Liver (tissue), 9 donors: Measurements from ENCODE around the gene ZNF610. TPM values are rescaled to one million over a fixed set of nuclear protein-coding genes. Genes with fewer than 3 reads are reported as not detected.
A peak's percentile ranks its signal among the peaks of the same experiment; 100 is the strongest.

Experiments used
- DNase-seq: peaks from one replicate; pipeline ENCODE4 v3.0.0-alpha.2; 2017; ENCODE audit warnings: low spot score
- H3K27ac ChIP-seq, 2 donors: one replicate each; pipeline ENCODE4 v1.7.0; 2013; ENCODE audit warnings: inconsistent platforms in 2 of 2, low read length in 2 of 2, control low read depth in 1 of 2, low read depth in 1 of 2, mild to moderate bottlenecking in 1 of 2
- H3K27me3 ChIP-seq, 4 donors: one replicate each; pipeline versions ENCODE4 v1.6.1 to v1.7.0; 2013; ENCODE audit warnings: low read length in 3 of 4, inconsistent platforms in 1 of 4, mild to moderate bottlenecking in 1 of 4, moderate library complexity in 1 of 4; ENCODE audit not compliant: control insufficient read depth in 4 of 4, insufficient read depth in 4 of 4
- H3K36me3 ChIP-seq, 4 donors: one replicate each; pipeline versions ENCODE4 v1.6.1 to v1.7.0; 2013; ENCODE audit warnings: low read length in 3 of 4, mild to moderate bottlenecking in 3 of 4, low read depth in 1 of 4, moderate library complexity in 1 of 4; ENCODE audit not compliant: control insufficient read depth in 4 of 4, insufficient read depth in 3 of 4
- H3K4me1 ChIP-seq, 4 donors: one replicate each; pipeline versions ENCODE4 v1.6.1 to v1.7.0; 2013; ENCODE audit warnings: low read length in 3 of 4, mild to moderate bottlenecking in 3 of 4, moderate library complexity in 1 of 4; ENCODE audit not compliant: control insufficient read depth in 4 of 4, insufficient read depth in 4 of 4
- H3K4me3 ChIP-seq, 3 donors: one replicate each; pipeline versions ENCODE4 v1.6.1 to v1.7.0; 2013; ENCODE audit warnings: low read length in 3 of 3, control low read depth in 1 of 3, low read depth in 1 of 3, mild to moderate bottlenecking in 1 of 3
- H3K9ac ChIP-seq, 2 donors: one replicate each; pipeline ENCODE4 v1.7.0; 2013; ENCODE audit warnings: low read length in 2 of 2, mild to moderate bottlenecking in 2 of 2, moderate library complexity in 2 of 2, control low read depth in 1 of 2, low read depth in 1 of 2
- H3K9me3 ChIP-seq, 4 donors: one replicate each; pipeline versions ENCODE4 v1.6.1 to v1.7.0; 2013; ENCODE audit warnings: low read length in 3 of 4; ENCODE audit not compliant: control insufficient read depth in 4 of 4
- EGR1 ChIP-seq, 2 donors: IDR thresholded peaks; 2 replicates each; pipeline ENCODE4 v1.6.1; 2016 to 2018; ENCODE audit warnings: antibody characterized with exemption in 2 of 2, low read depth in 2 of 2
- FOXA2 ChIP-seq: IDR thresholded peaks from 2 replicates; pipeline ENCODE4 v1.6.1; 2016; ENCODE audit warnings: antibody characterized with exemption
- GABPA ChIP-seq, 2 donors: IDR thresholded peaks in 1 of 2; conservative IDR thresholded peaks in 1 of 2; 2 replicates each; pipeline ENCODE4 v1.6.1; 2016; ENCODE audit warnings: antibody characterized with exemption in 2 of 2, mild to moderate bottlenecking in 1 of 2, moderate library complexity in 1 of 2
- HNF4A ChIP-seq, 2 donors: conservative IDR thresholded peaks; 2 replicates each; pipeline ENCODE4 v1.6.1; 2016; ENCODE audit warnings: antibody characterized with exemption in 2 of 2, mild to moderate bottlenecking in 2 of 2
- HNF4G ChIP-seq: IDR thresholded peaks from 2 replicates; pipeline ENCODE4 v1.6.1; 2016; ENCODE audit warnings: antibody characterized with exemption
- NR2F2 ChIP-seq: IDR thresholded peaks from 2 replicates; pipeline ENCODE4 v1.6.1; 2016; ENCODE audit warnings: antibody characterized with exemption
- RAD21 ChIP-seq, 2 donors: IDR thresholded peaks; 2 replicates each; pipeline ENCODE4 v1.6.1; 2016; ENCODE audit warnings: antibody characterized with exemption in 2 of 2, mild to moderate bottlenecking in 2 of 2
- RXRA ChIP-seq, 2 donors: IDR thresholded peaks; 2 replicates each; pipeline ENCODE4 v1.6.1; 2017 to 2018; ENCODE audit warnings: antibody characterized with exemption in 2 of 2, mild to moderate bottlenecking in 1 of 2
- TAF1 ChIP-seq: conservative IDR thresholded peaks from 2 replicates; pipeline ENCODE4 v1.6.1; 2016; ENCODE audit warnings: antibody characterized with exemption, mild to moderate bottlenecking
- WGBS: extraction: QIAGEN DNeasy Blood & Tissue Kit; methylation state at CpG from one replicate; pipeline ENCODE4 v1.1.7; 2013; 5-methylcytosine and 5-hydroxymethylcytosine counted together
- polyA plus RNA-seq, 2 donors: library from polyadenylated mRNA; stranded (reverse) in 1 of 2; unstranded in 1 of 2; fragments of 200-250 nt in 1 of 2; fragments of >200 nt in 1 of 2; fragmentation: Nextera tagmentation in 1 of 2; extraction: Ambion mirVana in 1 of 2; gene quantifications; one replicate each; pipeline versions ENCODE4 v1.2.1 to v1.2.3, GENCODE V29; 2013 to 2015
- total RNA-seq, 2 donors: library from RNA; depleted of rRNA; stranded (reverse); fragments of >200 nt; gene quantifications; one replicate each; pipeline ENCODE4 v1.2.3, GENCODE V29; 2014
- TF ChIP-seq, protein P1 (sequence below): IDR thresholded peaks from 2 replicates; pipeline ENCODE4 v1.6.1; 2016; ENCODE audit warnings: antibody characterized with exemption
- TF ChIP-seq, protein P2 (sequence below): IDR thresholded peaks from 2 replicates; pipeline ENCODE4 v1.6.1; 2016; ENCODE audit warnings: antibody characterized with exemption, mild to moderate bottlenecking
- TF ChIP-seq, protein P3 (sequence below): IDR thresholded peaks from 2 replicates; pipeline ENCODE4 v1.6.1; 2016; ENCODE audit warnings: antibody characterized with exemption
- donor health status: healthy.
- donor health status: healthy.
- donor health status: healthy.
- donor health status: healthy.
- donor health status: healthy.

The ZNF610 gene
- total and polyA plus RNA-seq, 4 donors = 0.08 to 0.89 (median 0.23) TPM

DNA sequence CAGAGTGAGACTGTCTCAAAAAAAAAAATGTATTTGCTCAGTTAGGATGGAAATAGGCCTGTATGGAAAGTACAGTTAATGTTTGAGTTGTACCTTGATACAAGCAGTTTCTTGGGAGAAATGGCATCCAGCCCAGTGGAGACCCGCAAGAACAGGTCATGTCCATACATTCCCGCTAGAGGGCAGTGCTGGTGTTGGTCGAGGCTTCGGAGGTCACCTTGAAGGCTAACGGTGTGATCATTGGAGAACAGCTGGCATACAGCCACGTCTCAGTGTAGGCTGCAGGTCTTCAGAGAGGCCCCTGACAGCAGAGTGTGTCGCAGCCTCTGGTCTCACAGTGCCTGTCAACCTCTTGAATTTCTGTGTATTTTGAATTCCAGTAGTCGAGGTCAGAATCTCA is 7.5 kb downstream of the ZNF610 start:
- H3K4me1 ChIP-seq = no peaks in the 10 kb centered on the region
- 34% methylated on average over 8 of the region's 8 CpGs for WGBS
- peak; percentile 51 for DNase-seq
- no peak overlapping the region for H3K9ac ChIP-seq
- no peak overlapping the region for H3K27ac ChIP-seq
- H3K27me3 ChIP-seq = no peaks in the 10 kb centered on the region
- H3K36me3 ChIP-seq = peaks cover 0 to 3% (median 0%) of the 10 kb centered on the region in 4 donors
- peaks cover 5 to 42% (median 15%) of the 10 kb centered on the region in 4 donors for H3K9me3 ChIP-seq
- TF ChIP-seq GABPA (IDR thresholded peaks at IDR 0.05 in 1 of 2, conservative IDR thresholded peaks at IDR 0.05 in 1 of 2) (no peak), RAD21 (IDR thresholded peaks at IDR 0.05) (peak in 1 of 2 donors; percentile 45)
- peak overlapping the region in 1 of 3 donors; percentile 37 for H3K4me3 ChIP-seq

DNA sequence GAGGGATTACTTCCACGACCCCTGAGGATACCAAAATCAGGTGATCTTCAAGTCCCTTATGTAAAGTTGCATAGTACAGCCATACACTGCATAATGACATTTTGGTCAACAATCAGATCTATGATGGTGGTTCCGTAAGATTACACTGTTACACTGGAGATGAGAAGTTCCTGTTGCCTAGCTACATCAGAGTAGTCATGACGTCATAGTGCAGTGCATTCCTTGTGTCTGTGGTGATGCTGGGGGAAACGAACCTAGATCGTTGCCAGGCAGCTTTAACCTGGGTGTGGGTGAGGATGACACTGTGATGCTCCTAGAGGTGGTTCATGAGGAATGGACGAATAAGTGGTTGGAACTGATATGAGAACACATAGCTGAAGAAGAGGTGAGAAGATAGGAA is 9.1 kb downstream of the ZNF610 start:
- peaks cover 0 to 3% (median 0%) of the 10 kb centered on the region in 4 donors for H3K36me3 ChIP-seq
- no peak for DNase-seq
- peaks cover 1 to 41% (median 17%) of the 10 kb centered on the region in 4 donors for H3K9me3 ChIP-seq
- H3K4me1 ChIP-seq = no peaks in the 10 kb centered on the region
- H3K27me3 ChIP-seq = no peaks in the 10 kb centered on the region
- WGBS = 87% methylated on average over 6 of the region's 6 CpGs
- no peak overlapping the region for H3K4me3 ChIP-seq
- H3K9ac ChIP-seq = no peak overlapping the region
- H3K27ac ChIP-seq = no peak overlapping the region
- no peak for TF ChIP-seq HNF4G
- no peak for TF ChIP-seq HNF4A (conservative IDR thresholded peaks at IDR 0.05)
- no peak for TF ChIP-seq EGR1 (IDR thresholded peaks at IDR 0.05; ENCODE audit: low read depth in 2 of 2)
- TF ChIP-seq NR2F2 = no peak
- no peak for TF ChIP-seq RXRA (IDR thresholded peaks at IDR 0.05)
- TF ChIP-seq, protein P1, sequence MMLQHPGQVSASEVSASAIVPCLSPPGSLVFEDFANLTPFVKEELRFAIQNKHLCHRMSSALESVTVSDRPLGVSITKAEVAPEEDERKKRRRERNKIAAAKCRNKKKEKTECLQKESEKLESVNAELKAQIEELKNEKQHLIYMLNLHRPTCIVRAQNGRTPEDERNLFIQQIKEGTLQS = no peak
- TF ChIP-seq FOXA2 = no peak
- TF ChIP-seq, protein P2, sequence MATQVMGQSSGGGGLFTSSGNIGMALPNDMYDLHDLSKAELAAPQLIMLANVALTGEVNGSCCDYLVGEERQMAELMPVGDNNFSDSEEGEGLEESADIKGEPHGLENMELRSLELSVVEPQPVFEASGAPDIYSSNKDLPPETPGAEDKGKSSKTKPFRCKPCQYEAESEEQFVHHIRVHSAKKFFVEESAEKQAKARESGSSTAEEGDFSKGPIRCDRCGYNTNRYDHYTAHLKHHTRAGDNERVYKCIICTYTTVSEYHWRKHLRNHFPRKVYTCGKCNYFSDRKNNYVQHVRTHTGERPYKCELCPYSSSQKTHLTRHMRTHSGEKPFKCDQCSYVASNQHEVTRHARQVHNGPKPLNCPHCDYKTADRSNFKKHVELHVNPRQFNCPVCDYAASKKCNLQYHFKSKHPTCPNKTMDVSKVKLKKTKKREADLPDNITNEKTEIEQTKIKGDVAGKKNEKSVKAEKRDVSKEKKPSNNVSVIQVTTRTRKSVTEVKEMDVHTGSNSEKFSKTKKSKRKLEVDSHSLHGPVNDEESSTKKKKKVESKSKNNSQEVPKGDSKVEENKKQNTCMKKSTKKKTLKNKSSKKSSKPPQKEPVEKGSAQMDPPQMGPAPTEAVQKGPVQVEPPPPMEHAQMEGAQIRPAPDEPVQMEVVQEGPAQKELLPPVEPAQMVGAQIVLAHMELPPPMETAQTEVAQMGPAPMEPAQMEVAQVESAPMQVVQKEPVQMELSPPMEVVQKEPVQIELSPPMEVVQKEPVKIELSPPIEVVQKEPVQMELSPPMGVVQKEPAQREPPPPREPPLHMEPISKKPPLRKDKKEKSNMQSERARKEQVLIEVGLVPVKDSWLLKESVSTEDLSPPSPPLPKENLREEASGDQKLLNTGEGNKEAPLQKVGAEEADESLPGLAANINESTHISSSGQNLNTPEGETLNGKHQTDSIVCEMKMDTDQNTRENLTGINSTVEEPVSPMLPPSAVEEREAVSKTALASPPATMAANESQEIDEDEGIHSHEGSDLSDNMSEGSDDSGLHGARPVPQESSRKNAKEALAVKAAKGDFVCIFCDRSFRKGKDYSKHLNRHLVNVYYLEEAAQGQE = no peak
- TF ChIP-seq, protein P3, sequence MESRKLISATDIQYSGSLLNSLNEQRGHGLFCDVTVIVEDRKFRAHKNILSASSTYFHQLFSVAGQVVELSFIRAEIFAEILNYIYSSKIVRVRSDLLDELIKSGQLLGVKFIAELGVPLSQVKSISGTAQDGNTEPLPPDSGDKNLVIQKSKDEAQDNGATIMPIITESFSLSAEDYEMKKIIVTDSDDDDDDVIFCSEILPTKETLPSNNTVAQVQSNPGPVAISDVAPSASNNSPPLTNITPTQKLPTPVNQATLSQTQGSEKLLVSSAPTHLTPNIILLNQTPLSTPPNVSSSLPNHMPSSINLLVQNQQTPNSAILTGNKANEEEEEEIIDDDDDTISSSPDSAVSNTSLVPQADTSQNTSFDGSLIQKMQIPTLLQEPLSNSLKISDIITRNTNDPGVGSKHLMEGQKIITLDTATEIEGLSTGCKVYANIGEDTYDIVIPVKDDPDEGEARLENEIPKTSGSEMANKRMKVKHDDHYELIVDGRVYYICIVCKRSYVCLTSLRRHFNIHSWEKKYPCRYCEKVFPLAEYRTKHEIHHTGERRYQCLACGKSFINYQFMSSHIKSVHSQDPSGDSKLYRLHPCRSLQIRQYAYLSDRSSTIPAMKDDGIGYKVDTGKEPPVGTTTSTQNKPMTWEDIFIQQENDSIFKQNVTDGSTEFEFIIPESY = no peak
- TF ChIP-seq TAF1 = no peak

DNA sequence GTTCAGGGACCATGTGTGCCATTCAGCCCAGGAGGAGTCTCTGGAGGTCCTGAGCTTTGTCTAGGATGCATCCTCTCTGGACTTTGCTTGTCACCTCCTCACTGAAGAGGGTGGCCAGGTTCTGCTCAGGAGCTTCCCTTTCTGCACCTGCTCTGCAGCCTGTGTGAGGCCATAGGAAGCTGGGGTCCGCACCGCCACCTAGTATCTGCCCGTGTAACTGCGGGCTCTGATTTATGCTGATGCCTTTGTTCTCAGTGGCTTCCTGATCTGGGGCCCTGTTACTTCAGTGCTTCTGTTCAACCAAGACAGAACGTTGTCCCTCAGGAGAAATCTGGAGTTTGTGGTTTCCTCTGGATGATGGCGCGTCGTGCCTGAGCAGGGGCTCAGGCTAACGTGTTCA is 15.5 kb downstream of the ZNF610 start:
- DNase-seq = no peak
- peaks cover 7 to 42% (median 20%) of the 10 kb centered on the region in 4 donors for H3K9me3 ChIP-seq
- no peaks in the 10 kb centered on the region for H3K27me3 ChIP-seq
- peak overlapping the region in 1 of 3 donors; percentile 5 for H3K4me3 ChIP-seq
- 79% methylated on average over 9 of the region's 9 CpGs for WGBS
- H3K27ac ChIP-seq = no peak overlapping the region
- no peaks in the 10 kb centered on the region for H3K4me1 ChIP-seq
- H3K36me3 ChIP-seq = peaks cover 0 to 6% (median 2%) of the 10 kb centered on the region in 4 donors
- no peak for TF ChIP-seq HNF4A (conservative IDR thresholded peaks at IDR 0.05)
- no peak overlapping the region for H3K9ac ChIP-seq
